Measurements from ENCODE around the gene MRPL10.

DNA sequence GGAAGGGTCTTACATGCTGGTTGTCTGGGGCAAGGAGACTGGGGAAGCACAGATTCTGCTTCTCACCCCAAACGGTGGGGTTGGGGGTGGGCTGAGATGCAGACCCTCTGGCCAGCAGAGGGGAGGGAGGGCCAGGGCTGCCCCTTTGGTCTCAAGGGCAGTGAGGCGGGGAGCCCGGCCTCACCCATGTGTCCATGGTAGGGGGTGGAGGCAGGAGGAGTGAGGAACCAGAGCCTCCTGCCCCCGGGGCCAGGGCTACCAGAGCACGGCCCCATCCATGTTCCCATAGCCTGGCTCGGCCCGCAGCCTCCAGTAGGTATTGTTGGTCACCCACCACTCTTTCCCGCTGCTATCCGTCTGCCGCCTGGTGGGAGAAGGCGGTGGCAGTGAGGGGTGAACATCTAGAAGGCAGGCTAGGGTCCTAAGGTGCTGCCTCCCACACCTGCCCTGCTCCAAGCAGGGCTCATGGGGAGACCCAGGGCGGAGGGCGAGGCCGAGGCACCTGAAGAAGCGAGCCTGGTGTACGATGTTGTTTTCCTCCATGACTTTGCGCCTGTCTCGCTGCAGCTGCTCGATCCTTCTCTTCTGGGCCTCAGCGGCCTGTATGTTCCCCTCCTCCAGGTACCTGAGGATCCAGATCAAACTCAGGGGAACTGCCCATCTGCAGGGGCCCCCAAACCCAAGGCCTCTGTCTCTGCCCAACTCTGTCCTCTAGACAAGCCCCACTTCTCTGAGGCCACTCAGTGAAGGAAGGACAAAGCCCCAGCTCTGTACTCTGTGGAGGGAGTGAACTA is 23.1 kb downstream of the MRPL10 start:
- TF ChIP-seq, protein P1, sequence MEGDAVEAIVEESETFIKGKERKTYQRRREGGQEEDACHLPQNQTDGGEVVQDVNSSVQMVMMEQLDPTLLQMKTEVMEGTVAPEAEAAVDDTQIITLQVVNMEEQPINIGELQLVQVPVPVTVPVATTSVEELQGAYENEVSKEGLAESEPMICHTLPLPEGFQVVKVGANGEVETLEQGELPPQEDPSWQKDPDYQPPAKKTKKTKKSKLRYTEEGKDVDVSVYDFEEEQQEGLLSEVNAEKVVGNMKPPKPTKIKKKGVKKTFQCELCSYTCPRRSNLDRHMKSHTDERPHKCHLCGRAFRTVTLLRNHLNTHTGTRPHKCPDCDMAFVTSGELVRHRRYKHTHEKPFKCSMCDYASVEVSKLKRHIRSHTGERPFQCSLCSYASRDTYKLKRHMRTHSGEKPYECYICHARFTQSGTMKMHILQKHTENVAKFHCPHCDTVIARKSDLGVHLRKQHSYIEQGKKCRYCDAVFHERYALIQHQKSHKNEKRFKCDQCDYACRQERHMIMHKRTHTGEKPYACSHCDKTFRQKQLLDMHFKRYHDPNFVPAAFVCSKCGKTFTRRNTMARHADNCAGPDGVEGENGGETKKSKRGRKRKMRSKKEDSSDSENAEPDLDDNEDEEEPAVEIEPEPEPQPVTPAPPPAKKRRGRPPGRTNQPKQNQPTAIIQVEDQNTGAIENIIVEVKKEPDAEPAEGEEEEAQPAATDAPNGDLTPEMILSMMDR (IDR thresholded peaks at IDR 0.05 in 8 of 11, conservative IDR thresholded peaks at IDR 0.05 in 3 of 11) = no peak
- TF ChIP-seq POLR2AphosphoS5 (IDR thresholded peaks at IDR 0.05) (no peak), POLR2A (IDR thresholded peaks at IDR 0.05) (no peak)
